ENCODE measurements around the gene KRTAP16-1.

KRTAP16-1 gene

DNA sequence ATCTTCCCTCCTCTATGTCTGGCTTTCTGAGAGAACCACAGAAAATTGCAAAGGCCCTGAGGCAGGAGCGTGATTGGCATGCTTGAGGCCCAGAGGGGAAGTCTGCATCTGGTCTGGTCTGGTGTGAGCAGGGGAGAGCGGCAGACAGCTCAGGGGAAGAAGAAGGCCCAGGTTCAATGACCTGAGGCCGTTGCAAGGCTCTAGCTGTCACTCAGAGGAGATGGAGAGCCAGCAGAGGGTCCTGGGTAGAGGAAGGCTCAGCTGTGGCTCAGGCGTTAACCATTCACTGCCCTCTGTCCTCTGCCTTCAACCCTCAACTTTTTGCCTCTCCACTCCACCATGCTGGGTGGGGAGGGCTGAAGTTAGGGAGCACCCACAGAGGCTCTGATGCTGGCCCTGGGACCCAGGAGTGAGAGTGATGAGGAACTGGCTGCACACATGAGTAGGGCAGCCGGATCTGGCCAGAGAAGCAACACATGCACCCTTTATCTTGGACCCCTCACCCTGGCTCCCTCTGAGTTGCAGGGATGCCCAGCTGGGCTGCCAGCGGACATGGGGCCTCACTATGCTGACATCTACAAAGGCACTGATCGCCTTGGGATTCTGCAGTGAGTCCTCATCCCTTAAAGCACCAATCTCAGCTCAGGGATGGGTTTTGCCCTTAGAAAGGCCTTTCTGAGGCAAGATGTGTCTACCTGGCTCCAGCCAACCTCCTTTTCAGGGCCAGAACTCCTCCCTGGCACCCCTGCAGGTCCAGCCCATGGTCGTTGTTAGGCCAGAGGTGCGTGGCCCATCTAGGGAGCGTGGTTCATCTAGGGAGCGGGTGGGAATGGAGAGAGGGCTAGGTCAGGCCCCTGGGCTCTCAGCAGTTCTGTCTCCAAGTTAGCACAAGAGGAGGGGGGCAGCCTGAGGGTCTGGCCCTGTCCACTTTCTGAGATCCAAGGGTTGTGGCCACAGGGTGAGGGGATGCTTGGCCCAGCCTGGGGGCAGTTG is 14.1 kb upstream of the KRTAP16-1 start:
- H3K36me3 ChIP-seq (ENCODE audit: control insufficient read depth, insufficient read depth, low read length) = no peaks in the 10 kb centered on the region
- no peaks in the 10 kb centered on the region for H3K4me1 ChIP-seq (ENCODE audit: control insufficient read depth, low read depth, low read length)
- no peak overlapping the region for H3K4ac ChIP-seq (ENCODE audit: low read depth, low read length)
- H3K23ac ChIP-seq (ENCODE audit: low read length) = no peak overlapping the region
- no peak overlapping the region for H2AK5ac ChIP-seq (ENCODE audit: low read length)
- H3K9ac ChIP-seq (ENCODE audit: low read length) = no peak overlapping the region
- H3K27ac ChIP-seq (ENCODE audit: low read depth, low read length) = no peak overlapping the region
- no peak overlapping the region for H2BK120ac ChIP-seq (ENCODE audit: low read depth, low read length)
- no peak overlapping the region for H4K5ac ChIP-seq (ENCODE audit: low read length)
- H2BK5ac ChIP-seq (ENCODE audit: low read length) = no peak overlapping the region
- no peak overlapping the region for H3K18ac ChIP-seq (ENCODE audit: low read length)
- no peak overlapping the region for H3K56ac ChIP-seq (ENCODE audit: low read length)
- H2BK15ac ChIP-seq (replicated peaks; ENCODE audit: low read depth) = no peak overlapping the region
- no peaks in the 10 kb centered on the region for H3K79me1 ChIP-seq (ENCODE audit: low read length)
- no peaks in the 10 kb centered on the region for H3K27me3 ChIP-seq (ENCODE audit: insufficient read depth, low read length, poor library complexity)
- no peak overlapping the region for H3K4me3 ChIP-seq (ENCODE audit: low read length)
- WGBS (ENCODE audit: extremely low coverage, insufficient coverage, low lambda C conversion rate) = no CpG with 5 or more reads among the region's 11 CpGs
- H3K79me2 ChIP-seq (ENCODE audit: control insufficient read depth, insufficient read depth, low read length) = no peaks in the 10 kb centered on the region
- H3K4me2 ChIP-seq (ENCODE audit: low read length) = no peak overlapping the region
- DNase-seq = peak; percentile 14
- H4K8ac ChIP-seq (ENCODE audit: low read depth, low read length) = no peak overlapping the region

DNA sequence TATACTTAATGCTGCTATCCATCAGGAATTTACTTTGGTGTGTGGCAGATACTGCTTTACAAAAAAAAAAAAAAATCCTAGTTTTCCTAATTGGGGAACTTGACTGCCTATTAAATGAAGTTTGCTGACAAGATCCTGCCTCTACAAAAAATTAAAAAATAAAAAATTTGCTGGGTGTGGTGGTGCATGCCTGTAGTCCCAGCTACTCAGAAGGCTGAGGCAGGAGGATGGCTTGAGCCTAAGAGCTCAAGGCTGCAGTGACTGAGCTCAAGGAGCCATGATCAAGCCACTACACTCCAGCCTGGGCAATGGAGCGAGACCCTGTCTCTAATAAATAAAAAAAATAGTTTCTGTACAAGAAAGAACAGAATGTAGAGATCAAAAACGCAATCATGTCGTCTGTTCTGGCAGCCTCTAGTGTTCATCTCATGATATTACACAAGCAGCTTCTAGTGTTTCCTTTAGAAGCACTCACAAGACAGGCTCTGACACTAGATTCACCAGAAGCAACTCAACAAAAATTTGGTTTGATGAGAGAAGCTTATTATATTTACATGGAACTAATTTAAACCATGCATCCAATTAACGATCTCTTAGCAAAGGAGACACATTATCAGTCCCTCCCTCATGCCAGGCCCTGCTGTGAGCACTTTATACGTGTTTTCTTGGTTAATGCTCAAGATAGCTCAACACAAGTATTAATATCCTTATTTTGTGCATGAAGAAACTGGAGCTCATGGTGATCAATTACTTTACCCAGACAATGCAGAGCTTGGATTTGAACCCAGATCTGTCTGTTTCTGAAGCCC is 13.2 kb upstream of the KRTAP16-1 start:
- no peak overlapping the region for H4K8ac ChIP-seq (ENCODE audit: low read depth, low read length)
- H3K4ac ChIP-seq (ENCODE audit: low read depth, low read length) = no peak overlapping the region
- H2BK5ac ChIP-seq (ENCODE audit: low read length) = no peak overlapping the region
- H3K36me3 ChIP-seq (ENCODE audit: control insufficient read depth, insufficient read depth, low read length) = no peaks in the 10 kb centered on the region
- H4K5ac ChIP-seq (ENCODE audit: low read length) = no peak overlapping the region
- no peak overlapping the region for H3K18ac ChIP-seq (ENCODE audit: low read length)
- H3K27me3 ChIP-seq (ENCODE audit: insufficient read depth, low read length, poor library complexity) = no peaks in the 10 kb centered on the region
- H2BK15ac ChIP-seq (replicated peaks; ENCODE audit: low read depth) = no peak overlapping the region
- no peak overlapping the region for H3K56ac ChIP-seq (ENCODE audit: low read length)
- no peak overlapping the region for H3K23ac ChIP-seq (ENCODE audit: low read length)
- no peak overlapping the region for H3K4me2 ChIP-seq (ENCODE audit: low read length)
- H3K4me1 ChIP-seq (ENCODE audit: control insufficient read depth, low read depth, low read length) = no peaks in the 10 kb centered on the region
- WGBS (ENCODE audit: extremely low coverage, insufficient coverage, low lambda C conversion rate) = no CpG with 5 or more reads among the region's 5 CpGs
- H3K27ac ChIP-seq (ENCODE audit: low read depth, low read length) = no peak overlapping the region
- H3K9ac ChIP-seq (ENCODE audit: low read length) = no peak overlapping the region
- H2AK5ac ChIP-seq (ENCODE audit: low read length) = no peak overlapping the region
- H3K4me3 ChIP-seq (ENCODE audit: low read length) = no peak overlapping the region
- no peak overlapping the region for H2BK120ac ChIP-seq (ENCODE audit: low read depth, low read length)
- no peaks in the 10 kb centered on the region for H3K79me1 ChIP-seq (ENCODE audit: low read length)
- peak; percentile 46 for DNase-seq
- no peaks in the 10 kb centered on the region for H3K79me2 ChIP-seq (ENCODE audit: control insufficient read depth, insufficient read depth, low read length)

DNA sequence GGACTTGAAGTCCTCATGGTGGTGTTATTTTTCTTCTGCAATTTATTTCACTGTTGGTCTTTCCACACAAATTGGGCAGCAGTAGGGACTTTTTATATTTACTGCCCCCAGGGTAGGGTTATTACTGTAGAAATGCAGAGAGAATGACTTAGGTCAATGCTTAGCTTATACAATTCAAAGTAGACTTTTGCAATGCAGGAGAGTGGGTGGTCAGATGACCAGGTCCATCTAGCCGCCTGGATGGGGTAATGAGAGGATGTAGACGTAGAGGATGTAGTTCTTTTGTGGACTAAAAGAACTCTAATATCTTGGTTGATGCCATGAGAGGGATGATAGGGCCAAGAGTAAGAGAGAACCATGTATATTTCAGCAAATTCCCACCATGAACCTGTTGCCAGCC is 9.1 kb upstream of the KRTAP16-1 start:
- Histone ChIP-seq H3K4me1 (ENCODE audit: control insufficient read depth, low read depth, low read length) (no peaks in the 10 kb centered on the region), H3K36me3 (ENCODE audit: control insufficient read depth, insufficient read depth, low read length) (no peaks in the 10 kb centered on the region), H3K18ac (ENCODE audit: low read length) (no peak overlapping the region), H3K9ac (ENCODE audit: low read length) (no peak overlapping the region), H2BK5ac (ENCODE audit: low read length) (no peak overlapping the region), H3K79me1 (ENCODE audit: low read length) (no peaks in the 10 kb centered on the region), H3K56ac (ENCODE audit: low read length) (no peak overlapping the region), H3K79me2 (ENCODE audit: control insufficient read depth, insufficient read depth, low read length) (no peaks in the 10 kb centered on the region), H2AK5ac (ENCODE audit: low read length) (no peak overlapping the region), H2BK15ac (replicated peaks; ENCODE audit: low read depth) (no peak overlapping the region), H4K8ac (ENCODE audit: low read depth, low read length) (no peak overlapping the region), H3K4me2 (ENCODE audit: low read length) (no peak overlapping the region), H3K27me3 (ENCODE audit: insufficient read depth, low read length, poor library complexity) (no peaks in the 10 kb centered on the region), H3K27ac (ENCODE audit: low read depth, low read length) (no peak overlapping the region), H3K23ac (ENCODE audit: low read length) (no peak overlapping the region), H4K5ac (ENCODE audit: low read length) (no peak overlapping the region), H2BK120ac (ENCODE audit: low read depth, low read length) (no peak overlapping the region), H3K4ac (ENCODE audit: low read depth, low read length) (no peak overlapping the region), H3K4me3 (ENCODE audit: low read length) (no peak overlapping the region)
- DNase-seq = no peak
- WGBS (ENCODE audit: extremely low coverage, insufficient coverage, low lambda C conversion rate) = no CpG with 5 or more reads among the region's 2 CpGs

DNA sequence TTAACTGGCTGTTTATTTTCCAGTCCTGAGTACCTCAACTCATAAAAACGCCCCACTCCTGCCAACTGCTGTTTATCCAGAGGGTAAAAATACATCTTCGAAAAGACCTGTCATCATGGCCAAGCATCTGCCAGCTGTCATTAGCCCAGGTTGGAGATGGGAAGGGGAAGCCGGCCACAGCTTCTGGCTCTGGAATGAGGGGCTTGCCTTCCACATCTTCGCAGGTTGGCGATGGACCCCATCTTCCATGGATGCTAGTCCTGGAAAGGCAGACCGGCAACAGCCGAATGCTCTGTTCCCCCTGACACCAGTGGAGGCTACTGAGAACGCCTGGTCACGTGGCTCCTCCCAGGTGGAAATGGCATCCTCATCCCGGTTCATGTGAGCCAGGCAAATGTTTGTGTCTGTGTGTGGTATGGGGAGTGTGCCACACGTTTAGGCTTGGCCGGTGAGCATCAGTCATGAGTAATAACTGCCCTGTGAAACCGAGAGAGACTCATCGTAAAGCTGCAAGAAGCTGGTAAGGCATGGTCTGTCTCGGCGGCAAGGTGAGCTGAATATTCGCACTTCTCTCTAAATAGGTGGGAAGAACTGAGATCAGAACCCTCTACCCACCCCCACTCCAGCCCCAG is 6.8 kb upstream of the KRTAP16-1 start:
- Histone ChIP-seq H3K79me2 (ENCODE audit: control insufficient read depth, insufficient read depth, low read length) (no peaks in the 10 kb centered on the region), H3K79me1 (ENCODE audit: low read length) (no peaks in the 10 kb centered on the region), H2AK5ac (ENCODE audit: low read length) (no peak overlapping the region), H3K4ac (ENCODE audit: low read depth, low read length) (no peak overlapping the region), H3K9ac (ENCODE audit: low read length) (no peak overlapping the region), H3K27ac (ENCODE audit: low read depth, low read length) (no peak overlapping the region), H3K23ac (ENCODE audit: low read length) (no peak overlapping the region), H2BK15ac (replicated peaks; ENCODE audit: low read depth) (no peak overlapping the region), H3K4me3 (ENCODE audit: low read length) (no peak overlapping the region), H4K8ac (ENCODE audit: low read depth, low read length) (no peak overlapping the region), H3K4me2 (ENCODE audit: low read length) (no peak overlapping the region), H3K56ac (ENCODE audit: low read length) (no peak overlapping the region), H3K36me3 (ENCODE audit: control insufficient read depth, insufficient read depth, low read length) (no peaks in the 10 kb centered on the region), H3K18ac (ENCODE audit: low read length) (no peak overlapping the region), H3K27me3 (ENCODE audit: insufficient read depth, low read length, poor library complexity) (no peaks in the 10 kb centered on the region), H2BK120ac (ENCODE audit: low read depth, low read length) (no peak overlapping the region), H3K4me1 (ENCODE audit: control insufficient read depth, low read depth, low read length) (no peaks in the 10 kb centered on the region), H2BK5ac (ENCODE audit: low read length) (no peak overlapping the region), H4K5ac (ENCODE audit: low read length) (no peak overlapping the region)
- no peak for DNase-seq
- no CpG with 5 or more reads among the region's 17 CpGs for WGBS (ENCODE audit: extremely low coverage, insufficient coverage, low lambda C conversion rate)

DNA sequence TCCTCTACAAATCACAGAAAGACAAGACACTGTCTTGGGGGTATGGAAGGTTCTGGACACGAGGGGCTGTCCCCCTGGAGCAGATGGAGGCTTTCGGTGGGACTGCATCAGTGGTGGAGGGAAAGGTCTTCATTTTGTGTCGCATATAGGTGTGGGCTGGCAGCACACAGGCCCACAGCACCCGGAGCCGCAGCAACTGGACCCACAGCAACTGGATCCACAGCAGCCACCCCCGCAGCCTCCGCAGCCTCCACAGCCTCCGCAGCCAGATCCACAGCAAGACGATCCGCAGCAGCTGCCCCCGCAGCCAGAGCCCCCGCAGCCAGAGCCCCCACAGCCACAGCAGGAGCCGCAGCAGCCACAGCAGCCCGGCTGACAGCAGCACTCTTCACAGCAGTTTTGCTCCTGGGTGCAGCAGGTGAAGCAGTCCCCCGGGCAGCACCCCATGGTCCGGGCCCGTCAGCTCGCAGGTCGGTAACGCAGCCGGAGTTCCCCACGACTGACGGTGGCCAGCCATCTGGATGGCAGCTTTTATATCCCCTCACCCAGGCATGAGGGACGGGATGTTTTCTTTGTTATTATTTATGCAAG is 6.2 kb upstream of the KRTAP16-1 start, which contains the start of gene KRTAP17-1:
Gene KRTAP17-1 (minus strand): TSS at position 507 of the 591 bp plus-strand sequence. CDS start 60 bp downstream, at position 447.
- H3K4me3 ChIP-seq (ENCODE audit: low read length) = no peak within 1 kb of the TSS
- H2BK5ac ChIP-seq (ENCODE audit: low read length) = no peak within 1 kb of the TSS
- no peaks in the 10 kb centered on the region for H3K79me1 ChIP-seq (ENCODE audit: low read length)
- H3K36me3 ChIP-seq (ENCODE audit: control insufficient read depth, insufficient read depth, low read length) = no peaks in the 10 kb centered on the region
- no peak within 1 kb of the TSS for H4K8ac ChIP-seq (ENCODE audit: low read depth, low read length)
- whole genome bisulfite sequencing (ENCODE audit: extremely low coverage, insufficient coverage, low lambda C conversion rate) = no CpG with 5 or more reads among the region's 24 CpGs
- H2BK15ac ChIP-seq (replicated peaks; ENCODE audit: low read depth) = no peak within 1 kb of the TSS
- no peak within 1 kb of the TSS for H3K23ac ChIP-seq (ENCODE audit: low read length)
- H3K79me2 ChIP-seq (ENCODE audit: control insufficient read depth, insufficient read depth, low read length) = no peaks in the 10 kb centered on the region
- no peak within 1 kb of the TSS for H4K5ac ChIP-seq (ENCODE audit: low read length)
- H2BK120ac ChIP-seq (ENCODE audit: low read depth, low read length) = no peak within 1 kb of the TSS
- no peak within 1 kb of the TSS for H3K4me2 ChIP-seq (ENCODE audit: low read length)
- H3K4me1 ChIP-seq (ENCODE audit: control insufficient read depth, low read depth, low read length) = no peaks in the 10 kb centered on the region
- H3K18ac ChIP-seq (ENCODE audit: low read length) = no peak within 1 kb of the TSS
- no peak within 1 kb of the TSS for H3K9ac ChIP-seq (ENCODE audit: low read length)
- H2AK5ac ChIP-seq (ENCODE audit: low read length) = no peak within 1 kb of the TSS
- no peaks in the 10 kb centered on the region for H3K27me3 ChIP-seq (ENCODE audit: insufficient read depth, low read length, poor library complexity)
- no peak for DNase-seq
- no peak within 1 kb of the TSS for H3K56ac ChIP-seq (ENCODE audit: low read length)
- no peak within 1 kb of the TSS for H3K4ac ChIP-seq (ENCODE audit: low read depth, low read length)
- no peak within 1 kb of the TSS for H3K27ac ChIP-seq (ENCODE audit: low read depth, low read length)

Data from mesendoderm (in vitro differentiated cells).